Measurements from ENCODE around the gene BFAR.

BFAR gene

DNA sequence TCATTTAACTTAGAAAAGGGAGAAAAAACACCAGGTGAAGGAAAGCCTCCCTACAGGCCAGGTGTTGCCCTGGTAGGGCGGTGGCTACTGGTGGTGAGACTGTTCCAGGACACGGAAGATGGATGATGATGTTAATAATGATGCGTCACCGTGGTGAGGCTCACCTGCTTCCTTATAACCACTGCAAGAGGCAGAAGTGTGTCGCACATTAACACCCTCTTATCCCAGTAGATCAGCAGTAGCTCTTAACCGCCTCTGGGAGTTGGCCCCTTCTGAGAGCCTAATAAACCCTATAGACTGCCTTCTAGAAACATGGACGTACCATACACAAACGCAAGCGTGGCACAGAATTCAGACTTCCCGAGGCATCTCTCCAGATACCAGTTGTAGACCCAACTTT lies 7.8 kb downstream of the BFAR start:
- no peaks in the 10 kb centered on the region for H3K4me1 ChIP-seq (ENCODE audit: low read length)
- no peaks in the 10 kb centered on the region for H3K27me3 ChIP-seq (ENCODE audit: low read depth, low read length)
- TF ChIP-seq EZH2phosphoT487 (IDR thresholded peaks at IDR 0.05; ENCODE audit: low read depth) = no peak
- TF ChIP-seq, protein P1, sequence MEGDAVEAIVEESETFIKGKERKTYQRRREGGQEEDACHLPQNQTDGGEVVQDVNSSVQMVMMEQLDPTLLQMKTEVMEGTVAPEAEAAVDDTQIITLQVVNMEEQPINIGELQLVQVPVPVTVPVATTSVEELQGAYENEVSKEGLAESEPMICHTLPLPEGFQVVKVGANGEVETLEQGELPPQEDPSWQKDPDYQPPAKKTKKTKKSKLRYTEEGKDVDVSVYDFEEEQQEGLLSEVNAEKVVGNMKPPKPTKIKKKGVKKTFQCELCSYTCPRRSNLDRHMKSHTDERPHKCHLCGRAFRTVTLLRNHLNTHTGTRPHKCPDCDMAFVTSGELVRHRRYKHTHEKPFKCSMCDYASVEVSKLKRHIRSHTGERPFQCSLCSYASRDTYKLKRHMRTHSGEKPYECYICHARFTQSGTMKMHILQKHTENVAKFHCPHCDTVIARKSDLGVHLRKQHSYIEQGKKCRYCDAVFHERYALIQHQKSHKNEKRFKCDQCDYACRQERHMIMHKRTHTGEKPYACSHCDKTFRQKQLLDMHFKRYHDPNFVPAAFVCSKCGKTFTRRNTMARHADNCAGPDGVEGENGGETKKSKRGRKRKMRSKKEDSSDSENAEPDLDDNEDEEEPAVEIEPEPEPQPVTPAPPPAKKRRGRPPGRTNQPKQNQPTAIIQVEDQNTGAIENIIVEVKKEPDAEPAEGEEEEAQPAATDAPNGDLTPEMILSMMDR (IDR thresholded peaks at IDR 0.05; ENCODE audit: low read depth, low read length) = no peak
- no peak overlapping the region for H3K4me3 ChIP-seq (ENCODE audit: low read length)
- H2AFZ ChIP-seq (ENCODE audit: low read depth, low read length) = no peak overlapping the region
- peaks cover 85% of the 10 kb centered on the region for H3K79me2 ChIP-seq (ENCODE audit: low read length)
- peaks cover 31% of the 10 kb centered on the region for H3K36me3 ChIP-seq (replicated peaks; ENCODE audit: low read depth, low read length)
- no peak overlapping the region for H3K27ac ChIP-seq (ENCODE audit: low read length)
- H3K9ac ChIP-seq (ENCODE audit: low read length) = no peak overlapping the region
- no peaks in the 10 kb centered on the region for H3K9me3 ChIP-seq (ENCODE audit: insufficient read depth, low read length)
- peaks cover 36% of the 10 kb centered on the region for H4K20me1 ChIP-seq (ENCODE audit: insufficient read depth, low read length)
- no peak overlapping the region for H3K4me2 ChIP-seq (ENCODE audit: low read length)

DNA sequence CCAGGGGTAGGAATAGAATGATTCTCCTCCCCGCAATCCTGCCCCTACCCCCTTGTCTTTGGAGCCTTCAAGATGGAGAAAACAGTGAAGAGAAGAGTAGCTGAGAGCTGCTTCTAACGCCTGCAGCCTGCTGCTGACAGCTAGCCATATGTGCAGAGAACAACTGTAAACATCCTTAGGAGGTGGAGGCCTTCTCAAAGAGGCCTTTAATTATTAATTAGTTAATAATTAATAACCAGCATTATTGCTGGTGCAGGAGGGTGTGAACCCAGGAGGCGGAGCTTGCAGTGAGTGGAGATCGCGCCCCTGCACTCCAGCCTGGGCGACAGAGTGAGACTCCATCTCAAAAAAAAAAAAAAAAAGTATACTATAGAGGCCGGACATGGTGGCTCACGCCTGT lies 8.5 kb downstream of the BFAR start:
- peaks cover 81% of the 10 kb centered on the region for H3K79me2 ChIP-seq (ENCODE audit: low read length)
- H3K9me3 ChIP-seq (ENCODE audit: insufficient read depth, low read length) = no peaks in the 10 kb centered on the region
- H3K4me1 ChIP-seq (ENCODE audit: low read length) = no peaks in the 10 kb centered on the region
- peaks cover 31% of the 10 kb centered on the region for H4K20me1 ChIP-seq (ENCODE audit: insufficient read depth, low read length)
- no peak overlapping the region for H3K4me3 ChIP-seq (ENCODE audit: low read length)
- H3K36me3 ChIP-seq (replicated peaks; ENCODE audit: low read depth, low read length) = peaks cover 33% of the 10 kb centered on the region
- no peaks in the 10 kb centered on the region for H3K27me3 ChIP-seq (ENCODE audit: low read depth, low read length)
- no peak overlapping the region for H2AFZ ChIP-seq (ENCODE audit: low read depth, low read length)
- no peak overlapping the region for H3K4me2 ChIP-seq (ENCODE audit: low read length)
- H3K9ac ChIP-seq (ENCODE audit: low read length) = no peak overlapping the region
- TF ChIP-seq, protein P1 (IDR thresholded peaks at IDR 0.05; ENCODE audit: low read depth, low read length) = no peak
- no peak for TF ChIP-seq EZH2phosphoT487 (IDR thresholded peaks at IDR 0.05; ENCODE audit: low read depth)
- no peak overlapping the region for H3K27ac ChIP-seq (ENCODE audit: low read length)

DNA sequence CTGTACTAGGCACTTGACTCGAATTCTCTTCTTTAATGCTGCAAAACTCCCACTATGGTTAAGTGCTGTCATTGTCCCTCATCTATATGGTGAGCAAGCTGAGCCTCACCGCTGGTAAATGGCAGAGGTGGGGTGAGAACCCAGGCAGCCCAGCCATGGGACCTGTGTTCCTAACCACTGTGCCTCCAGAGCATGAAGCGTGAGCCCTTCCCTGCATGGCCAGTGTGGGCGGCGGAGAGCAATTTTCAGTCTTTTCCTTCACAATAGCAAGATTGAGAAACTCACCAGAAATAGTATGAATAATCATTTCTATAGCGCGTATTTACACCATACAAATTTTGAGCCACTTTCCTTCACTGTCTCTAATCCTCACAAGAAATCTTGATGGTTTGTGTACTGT lies 9.2 kb downstream of the BFAR start:
- no peak overlapping the region for H3K9ac ChIP-seq (ENCODE audit: low read length)
- H3K27ac ChIP-seq (ENCODE audit: low read length) = no peak overlapping the region
- no peaks in the 10 kb centered on the region for H3K4me1 ChIP-seq (ENCODE audit: low read length)
- H3K36me3 ChIP-seq (replicated peaks; ENCODE audit: low read depth, low read length) = peaks cover 33% of the 10 kb centered on the region
- H2AFZ ChIP-seq (ENCODE audit: low read depth, low read length) = no peak overlapping the region
- peaks cover 75% of the 10 kb centered on the region for H3K79me2 ChIP-seq (ENCODE audit: low read length)
- H4K20me1 ChIP-seq (ENCODE audit: insufficient read depth, low read length) = peaks cover 30% of the 10 kb centered on the region
- no peak overlapping the region for H3K4me3 ChIP-seq (ENCODE audit: low read length)
- no peaks in the 10 kb centered on the region for H3K27me3 ChIP-seq (ENCODE audit: low read depth, low read length)
- TF ChIP-seq EZH2phosphoT487 (IDR thresholded peaks at IDR 0.05; ENCODE audit: low read depth) = no peak
- TF ChIP-seq, protein P1 (IDR thresholded peaks at IDR 0.05; ENCODE audit: low read depth, low read length) = no peak
- H3K4me2 ChIP-seq (ENCODE audit: low read length) = no peak overlapping the region
- H3K9me3 ChIP-seq (ENCODE audit: insufficient read depth, low read length) = no peaks in the 10 kb centered on the region

DNA sequence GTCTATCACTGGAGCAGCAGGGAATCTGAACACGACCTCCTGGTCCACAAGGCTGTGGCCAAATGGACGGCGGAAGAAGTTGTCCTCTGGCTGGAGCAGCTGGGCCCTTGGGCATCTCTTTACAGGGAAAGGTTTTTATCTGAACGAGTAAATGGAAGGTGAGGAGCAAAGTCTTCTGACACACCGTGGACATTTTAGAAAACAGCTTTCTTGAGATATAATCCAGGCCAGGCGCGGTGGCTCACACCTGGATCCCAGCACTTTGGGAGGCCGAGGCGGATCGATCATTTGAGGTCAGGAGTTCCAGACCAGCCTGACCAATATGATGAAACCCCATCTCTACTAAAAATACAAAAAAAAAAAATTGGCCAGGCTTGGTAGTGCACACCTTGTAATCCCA lies 17.1 kb downstream of the BFAR start:
- Histone ChIP-seq H2AFZ (ENCODE audit: low read depth, low read length) (no peak overlapping the region), H3K79me2 (ENCODE audit: low read length) (peaks cover 11% of the 10 kb centered on the region), H3K4me2 (ENCODE audit: low read length) (no peak overlapping the region), H3K4me1 (ENCODE audit: low read length) (no peaks in the 10 kb centered on the region), H3K4me3 (ENCODE audit: low read length) (no peak overlapping the region), H3K36me3 (replicated peaks; ENCODE audit: low read depth, low read length) (peaks cover 47% of the 10 kb centered on the region), H3K27me3 (ENCODE audit: low read depth, low read length) (no peaks in the 10 kb centered on the region), H3K9me3 (ENCODE audit: insufficient read depth, low read length) (no peaks in the 10 kb centered on the region), H4K20me1 (ENCODE audit: insufficient read depth, low read length) (no peaks in the 10 kb centered on the region), H3K27ac (ENCODE audit: low read length) (no peak overlapping the region), H3K9ac (ENCODE audit: low read length) (no peak overlapping the region)
- TF ChIP-seq, protein P1 (IDR thresholded peaks at IDR 0.05; ENCODE audit: low read depth, low read length) = no peak
- no peak for TF ChIP-seq EZH2phosphoT487 (IDR thresholded peaks at IDR 0.05; ENCODE audit: low read depth)
